Kidney (tissue), 14 donors: ENCODE data around the gene ZNF618. TPM values are rescaled to one million over a fixed set of nuclear protein-coding genes. Genes with fewer than 3 reads are reported as not detected.

Experiments
- DNase-seq, 5 donors: peaks; one replicate each; pipeline ENCODE4 v3.0.0-alpha.2; 2013 to 2020
- FAIRE-seq: peaks from 2 replicates; lab custom pipeline; 2012; peaks lifted over from hg19 to GRCh38; lab: Jason Lieb, UNC
- H3K27ac ChIP-seq, 2 donors: one replicate each; pipeline ENCODE4 v1.7.0; 2013; ENCODE audit warnings: low read depth in 2 of 2, low read length in 2 of 2, inconsistent platforms in 1 of 2
- H3K27me3 ChIP-seq: one replicate; pipeline ENCODE4 v1.7.1; 2013; ENCODE audit warnings: low read length, inconsistent platforms; ENCODE audit not compliant: control insufficient read depth, insufficient read depth
- H3K36me3 ChIP-seq, 3 donors: one replicate each; pipeline versions ENCODE4 v1.7.0 to v1.7.1; 2013; ENCODE audit warnings: low read length in 3 of 3, control low read depth in 1 of 3, inconsistent platforms in 1 of 3; ENCODE audit not compliant: insufficient read depth in 3 of 3, control insufficient read depth in 2 of 3
- H3K4me1 ChIP-seq, 3 donors: one replicate each; pipeline versions ENCODE4 v1.7.0 to v1.7.1; 2013; ENCODE audit warnings: low read length in 3 of 3, inconsistent platforms in 1 of 3, low read depth in 1 of 3; ENCODE audit not compliant: control insufficient read depth in 2 of 3, insufficient read depth in 2 of 3
- H3K4me3 ChIP-seq, 3 donors: one replicate each; pipeline versions ENCODE4 v1.7.0 to v1.8.1; 2013; ENCODE audit warnings: low read length in 3 of 3, control low read depth in 1 of 3, inconsistent platforms in 1 of 3
- H3K9ac ChIP-seq, 3 donors: one replicate each; pipeline versions ENCODE4 v1.7.0 to v1.7.1; 2013; ENCODE audit warnings: low read length in 3 of 3, control low read depth in 1 of 3, inconsistent platforms in 1 of 3
- H3K9me3 ChIP-seq, 3 donors: one replicate each; pipeline versions ENCODE4 v1.7.0 to v1.7.1; 2013; ENCODE audit warnings: low read length in 3 of 3, control low read depth in 1 of 3, inconsistent platforms in 1 of 3; ENCODE audit not compliant: control insufficient read depth in 2 of 3, insufficient read depth in 1 of 3
- intact Hi-C: fragments of 100-400 bp; cut with DNase I; formaldehyde crosslinking; loops from one replicate; pipeline ENCODE4 v1.11.1; 2022
- polyA plus RNA-seq: library from polyadenylated mRNA; stranded (reverse); fragments of 350-450 nt; fragmentation: Illumina TruSeq; extraction: RNeasy Lipid Tissue Mini Kit (QIAGEN cat#74804); gene quantifications from one replicate; pipeline ENCODE4 v1.2.3, GENCODE V29; 2014; ENCODE audit warnings: low read depth, low replicate concordance; ENCODE audit not compliant: insufficient read depth
- total RNA-seq: library from RNA; stranded (reverse); fragmentation: NEBNext Ultra II Directional; extraction: Animal tissue kit (Norgen Biotek cat#: 25700); gene quantifications from one replicate; pipeline ENCODE4 v1.2.1, GENCODE V29; 2021
- TF ChIP-seq, protein P1 (sequence below): IDR thresholded peaks from 3 replicates; pipeline ENCODE4 v1.5.1; 2012; ENCODE audit warnings: mild to moderate bottlenecking, moderate library complexity, borderline replicate concordance; ENCODE audit not compliant: insufficient read depth; ENCODE audit errors: extremely low read depth
- donor health status: control.
- donor health status: control.
- donor health status: control.
- donor health status: control.
- donor health status: control.
- donor health status: DM: yes; HTN: yes; CAD: no.
- donor health status: Normal renal cell carcinoma (clear cell type).

ZNF618 gene
- total and polyA plus RNA-seq, 2 donors from 2014 or later: 5.6 to 31.9 TPM

DNA sequence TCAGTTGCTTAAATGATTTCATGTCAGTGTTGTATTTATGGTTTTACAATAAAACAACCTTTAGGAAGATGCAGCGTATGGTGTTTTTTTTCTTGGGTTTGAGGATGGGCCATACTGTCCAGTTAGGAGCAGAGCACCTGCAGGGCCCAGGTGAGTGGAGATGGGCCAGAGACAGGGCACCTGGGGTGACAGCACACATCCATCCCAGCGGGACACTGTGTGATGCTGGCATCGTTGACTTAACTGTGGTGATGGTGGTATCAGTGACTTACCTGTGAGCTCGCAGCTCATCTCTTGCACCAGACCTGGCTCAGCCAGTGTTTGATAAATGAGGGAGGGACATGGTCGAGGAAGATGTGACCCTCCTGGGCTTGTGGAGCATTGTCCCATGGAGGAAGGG lies 180.4 kb downstream of the ZNF618 start:
- H3K9me3 ChIP-seq: no peaks in the 10 kb centered on the region
- intact Hi-C loops: no loop called here
- no peak overlapping the region for H3K4me3 ChIP-seq
- no peak overlapping the region for H3K9ac ChIP-seq
- H3K27me3 ChIP-seq: no peaks in the 10 kb centered on the region
- TF ChIP-seq, protein P1, sequence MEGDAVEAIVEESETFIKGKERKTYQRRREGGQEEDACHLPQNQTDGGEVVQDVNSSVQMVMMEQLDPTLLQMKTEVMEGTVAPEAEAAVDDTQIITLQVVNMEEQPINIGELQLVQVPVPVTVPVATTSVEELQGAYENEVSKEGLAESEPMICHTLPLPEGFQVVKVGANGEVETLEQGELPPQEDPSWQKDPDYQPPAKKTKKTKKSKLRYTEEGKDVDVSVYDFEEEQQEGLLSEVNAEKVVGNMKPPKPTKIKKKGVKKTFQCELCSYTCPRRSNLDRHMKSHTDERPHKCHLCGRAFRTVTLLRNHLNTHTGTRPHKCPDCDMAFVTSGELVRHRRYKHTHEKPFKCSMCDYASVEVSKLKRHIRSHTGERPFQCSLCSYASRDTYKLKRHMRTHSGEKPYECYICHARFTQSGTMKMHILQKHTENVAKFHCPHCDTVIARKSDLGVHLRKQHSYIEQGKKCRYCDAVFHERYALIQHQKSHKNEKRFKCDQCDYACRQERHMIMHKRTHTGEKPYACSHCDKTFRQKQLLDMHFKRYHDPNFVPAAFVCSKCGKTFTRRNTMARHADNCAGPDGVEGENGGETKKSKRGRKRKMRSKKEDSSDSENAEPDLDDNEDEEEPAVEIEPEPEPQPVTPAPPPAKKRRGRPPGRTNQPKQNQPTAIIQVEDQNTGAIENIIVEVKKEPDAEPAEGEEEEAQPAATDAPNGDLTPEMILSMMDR: no peak
- FAIRE-seq: no peak
- peaks cover 2 to 11% (median 7%) of the 10 kb centered on the region in 3 donors for H3K36me3 ChIP-seq
- peaks cover 0 to 5% (median 4%) of the 10 kb centered on the region in 3 donors for H3K4me1 ChIP-seq
- DNase-seq: peak in 2 of 5 donors; percentile 6 to 20
- no peak overlapping the region for H3K27ac ChIP-seq

DNA sequence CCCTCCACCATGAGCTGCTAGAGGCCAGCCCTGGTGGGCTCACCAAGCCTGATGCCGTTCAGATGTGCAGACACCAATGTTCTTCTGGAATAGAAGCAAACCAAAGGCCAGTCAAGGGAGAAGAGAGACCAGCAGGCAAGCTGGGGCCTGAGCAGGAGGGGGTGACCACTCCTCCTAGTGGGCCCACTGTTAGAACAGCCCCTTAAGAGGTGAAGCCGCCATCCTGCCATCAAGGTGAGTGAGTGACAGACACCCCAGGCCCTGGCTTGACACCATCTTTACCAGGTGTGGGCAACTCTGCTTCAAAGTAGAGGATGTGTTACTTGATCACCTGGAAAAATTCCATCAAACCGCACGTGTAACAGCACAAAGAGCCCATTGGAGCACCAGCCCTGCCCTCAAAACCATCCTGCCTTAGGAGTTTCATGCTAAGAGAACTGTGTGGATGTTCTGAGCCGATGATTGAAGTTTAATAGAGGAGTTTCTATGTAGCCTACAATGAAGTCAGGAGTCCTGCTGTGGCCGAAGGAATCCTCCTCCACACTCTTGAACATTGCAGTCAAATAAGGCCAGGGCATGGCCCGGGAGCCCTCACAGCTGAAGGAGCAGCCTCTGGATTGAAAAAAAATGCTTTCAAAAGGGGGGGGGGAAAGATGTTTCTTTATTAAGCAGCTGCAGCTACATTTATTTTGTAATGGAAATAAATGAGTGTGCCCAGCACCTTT lies 181.2 kb downstream of the ZNF618 start:
- H3K27me3 ChIP-seq: no peaks in the 10 kb centered on the region
- DNase-seq: peak in 2 of 5 donors; percentile 6 to 20
- FAIRE-seq: no peak
- no peak overlapping the region for H3K27ac ChIP-seq
- H3K4me3 ChIP-seq: no peak overlapping the region
- TF ChIP-seq, protein P1: no peak
- intact Hi-C loops: no loop called here
- peaks cover 0 to 7% (median 2%) of the 10 kb centered on the region in 3 donors for H3K36me3 ChIP-seq
- H3K4me1 ChIP-seq: peaks cover 0 to 5% (median 4%) of the 10 kb centered on the region in 3 donors
- no peak overlapping the region for H3K9ac ChIP-seq
- no peaks in the 10 kb centered on the region for H3K9me3 ChIP-seq

DNA sequence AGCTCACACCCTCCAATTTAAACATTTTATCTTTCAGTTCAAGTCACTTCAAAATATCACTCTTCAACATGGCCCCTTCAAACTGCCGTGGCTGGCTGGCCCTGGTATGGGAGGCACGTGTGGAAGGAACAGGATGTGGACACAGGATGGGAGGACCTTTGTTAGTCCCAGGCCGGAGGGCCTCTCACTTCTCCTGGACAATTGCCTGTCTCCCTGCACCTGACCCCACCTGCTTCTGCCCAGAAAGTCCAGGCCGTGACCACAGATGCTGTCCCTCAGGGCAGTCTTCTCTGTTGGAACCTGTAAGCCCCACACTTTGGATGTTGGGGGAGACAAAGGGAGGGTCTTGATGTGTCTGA lies 182.6 kb downstream of the ZNF618 start:
- Histone ChIP-seq H3K27me3 (no peaks in the 10 kb centered on the region), H3K9me3 (no peaks in the 10 kb centered on the region), H3K4me1 (peaks cover 0 to 5% (median 4%) of the 10 kb centered on the region in 3 donors), H3K9ac (no peak overlapping the region), H3K27ac (no peak overlapping the region), H3K36me3 (peaks cover 0 to under 1% (median 0%) of the 10 kb centered on the region in 3 donors), H3K4me3 (no peak overlapping the region)
- no peak for FAIRE-seq
- TF ChIP-seq, protein P1: no peak
- peak in 2 of 5 donors; percentile 6 to 23 for DNase-seq
- intact Hi-C loops: no loop called here
